Activated CD4-positive, alpha-beta T cell treated with anti-CD3 and anti-CD28 coated beads, Interleukin-2, amount 10 ng/mL, durations not matched to agents 7 days and 5 days (primary cell): ENCODE measurements around the gene ELFN1. TPM values are rescaled to one million over a fixed set of nuclear protein-coding genes. Genes with fewer than 3 reads are reported as not detected.

Experiments
- CTCF ChIA-PET: fragments of 350-600 bp; sonication (Branson Sonifier 250); formaldehyde crosslinking; loops from one replicate; lab custom pipeline; 2021; ENCODE audit warnings: antibody characterized with exemption; lab: Charles Lee
- POLR2A ChIA-PET: fragments of 350-600 bp; sonication (Branson Sonifier 250); formaldehyde crosslinking; loops from one replicate; lab custom pipeline; 2021; ENCODE audit warnings: antibody characterized with exemption; lab: Charles Lee
- DNase-seq: peaks from one replicate; pipeline ENCODE4 v3.0.0-alpha.2; 2020
- H3K27ac Mint-ChIP-seq: one replicate; pipeline ENCODE4 v1.8.0; 2021; ENCODE audit warnings: mild to moderate bottlenecking, moderate library complexity, mixed read lengths
- H3K27me3 Mint-ChIP-seq: one replicate; pipeline ENCODE4 v1.8.0; 2021; ENCODE audit warnings: mixed read lengths
- H3K36me3 Mint-ChIP-seq: one replicate; pipeline ENCODE4 v1.8.0; 2021; ENCODE audit warnings: low read depth, mixed read lengths
- H3K4me1 Mint-ChIP-seq: one replicate; pipeline ENCODE4 v1.8.0; 2021; ENCODE audit warnings: mixed read lengths
- H3K4me3 Mint-ChIP-seq: one replicate; pipeline ENCODE4 v1.8.0; 2021; ENCODE audit warnings: mild to moderate bottlenecking, moderate library complexity, mixed read lengths
- H3K9me3 Mint-ChIP-seq: one replicate; pipeline ENCODE4 v1.8.0; 2021; ENCODE audit warnings: mixed read lengths
- total RNA-seq, 2 experiments: library from RNA; stranded (reverse); gene quantifications; one replicate each; pipeline ENCODE4 v1.2.3, GENCODE V29; 2021

ELFN1 gene
- total RNA-seq = under 1 TPM in 1 of 2 experiments, not detected in 1; 0.07 TPM

GRCh38 chr7:1669954-1670893, at the start of gene ELFN1:
TSS of gene ELFN1 (plus strand) at chr7:1670277. CDS start at chr7:1744597, 74,320 bp downstream.
- Mint-ChIP-seq H3K4me3 (no peak within 1 kb of the TSS), H3K36me3 (no peaks in the 10 kb centered on the region), H3K4me1 (peaks cover 3% of the 10 kb centered on the region), H3K9me3 (no peaks in the 10 kb centered on the region), H3K27me3 (peaks cover 24% of the 10 kb centered on the region), H3K27ac (peak within 1 kb of the TSS; percentile 19)
- POLR2A ChIA-PET = no interaction called here
- CTCF ChIA-PET = no interaction called here
- DNase-seq = no peak

GRCh38 chr7:1620835-1621234, 49.2 kb upstream of the ELFN1 start:
- no peak for DNase-seq
- Mint-ChIP-seq H3K4me3 (no peak overlapping the region), H3K9me3 (peaks cover 5% of the 10 kb centered on the region), H3K27ac (no peak overlapping the region), H3K27me3 (no peaks in the 10 kb centered on the region), H3K4me1 (no peaks in the 10 kb centered on the region), H3K36me3 (no peaks in the 10 kb centered on the region)
- ChIA-PET CTCF (no interaction called here), POLR2A (no interaction called here)

- no peaks in the 10 kb centered on the region for H3K36me3 Mint-ChIP-seq
- H3K27ac Mint-ChIP-seq = no peak overlapping the region
- ChIA-PET CTCF (interaction anchor here (0.6 to 0.8 kb wide), 2 partner anchors 17 to 313 kb away, joined by 3 to 4 read pairs; no protein-coding TSS in a partner anchor), POLR2A (no interaction called here)
- no peak for DNase-seq
- H3K27me3 Mint-ChIP-seq = no peaks in the 10 kb centered on the region
- no peaks in the 10 kb centered on the region for H3K4me1 Mint-ChIP-seq
- H3K9me3 Mint-ChIP-seq = peaks cover 5% of the 10 kb centered on the region
- no peak overlapping the region for H3K4me3 Mint-ChIP-seq
Observed at GRCh38 chr7:1621718-1622117, 48.4 kb upstream of the ELFN1 start.

- H3K4me3 Mint-ChIP-seq = no peak overlapping the region
- H3K27ac Mint-ChIP-seq = no peak overlapping the region
- POLR2A ChIA-PET = no interaction called here
- CTCF ChIA-PET = interaction anchor here (0.6 to 0.8 kb wide), 3 partner anchors 16 to 725 kb away, joined by 3 to 4 read pairs (median 3); no protein-coding TSS in a partner anchor
- no peaks in the 10 kb centered on the region for H3K4me1 Mint-ChIP-seq
- peaks cover 5% of the 10 kb centered on the region for H3K9me3 Mint-ChIP-seq
- no peak for DNase-seq
- H3K27me3 Mint-ChIP-seq = no peaks in the 10 kb centered on the region
- no peaks in the 10 kb centered on the region for H3K36me3 Mint-ChIP-seq
Observed at GRCh38 chr7:1622441-1622840, 47.6 kb upstream of the ELFN1 start.

- Mint-ChIP-seq H3K4me3 (no peak overlapping the region), H3K9me3 (peaks cover 2% of the 10 kb centered on the region), H3K36me3 (no peaks in the 10 kb centered on the region), H3K27me3 (no peaks in the 10 kb centered on the region), H3K4me1 (no peaks in the 10 kb centered on the region), H3K27ac (no peak overlapping the region)
- ChIA-PET CTCF (no interaction called here), POLR2A (no interaction called here)
- DNase-seq = no peak
Observed at GRCh38 chr7:1623810-1624209, 46.3 kb upstream of the ELFN1 start.

- H3K27me3 Mint-ChIP-seq = no peaks in the 10 kb centered on the region
- CTCF ChIA-PET = no interaction called here
Observed at GRCh38 chr7:1624999-1625927, 44.8 kb upstream of the ELFN1 start.

GRCh38 chr7:1626769-1627168, 43.3 kb upstream of the ELFN1 start:
- DNase-seq = no peak
- H3K9me3 Mint-ChIP-seq = peaks cover 3% of the 10 kb centered on the region
- no peaks in the 10 kb centered on the region for H3K36me3 Mint-ChIP-seq
- no peak overlapping the region for H3K27ac Mint-ChIP-seq
- H3K4me1 Mint-ChIP-seq = no peaks in the 10 kb centered on the region
- H3K27me3 Mint-ChIP-seq = no peaks in the 10 kb centered on the region
- ChIA-PET POLR2A (no interaction called here), CTCF (no interaction called here)
- no peak overlapping the region for H3K4me3 Mint-ChIP-seq

More at GRCh38 chr7:1624999-1625927, 44.8 kb upstream of the ELFN1 start:
- peaks cover 3% of the 10 kb centered on the region for H3K9me3 Mint-ChIP-seq
- no peak overlapping the region for H3K27ac Mint-ChIP-seq
- no peak overlapping the region for H3K4me3 Mint-ChIP-seq
- H3K36me3 Mint-ChIP-seq = no peaks in the 10 kb centered on the region
- no peaks in the 10 kb centered on the region for H3K4me1 Mint-ChIP-seq
- DNase-seq = no peak
- POLR2A ChIA-PET = interaction anchor here (0.5 kb wide), 1 partner anchor 380 kb away, joined by 11 read pairs; no protein-coding TSS in a partner anchor

GRCh38 chr7:1630700-1631336, 39.3 kb upstream of the ELFN1 start:
- Mint-ChIP-seq H3K36me3 (no peaks in the 10 kb centered on the region), H3K27ac (no peak overlapping the region), H3K4me1 (no peaks in the 10 kb centered on the region), H3K4me3 (no peak overlapping the region), H3K9me3 (peaks cover 4% of the 10 kb centered on the region), H3K27me3 (no peaks in the 10 kb centered on the region)
- CTCF ChIA-PET = no interaction called here
- DNase-seq = no peak
- POLR2A ChIA-PET = no interaction called here

GRCh38 chr7:1631678-1632077, 38.4 kb upstream of the ELFN1 start:
- Mint-ChIP-seq H3K27me3 (no peaks in the 10 kb centered on the region), H3K27ac (no peak overlapping the region), H3K36me3 (no peaks in the 10 kb centered on the region), H3K4me3 (no peak overlapping the region), H3K9me3 (peaks cover 5% of the 10 kb centered on the region), H3K4me1 (no peaks in the 10 kb centered on the region)
- ChIA-PET POLR2A (no interaction called here), CTCF (no interaction called here)
- no peak for DNase-seq

- H3K36me3 Mint-ChIP-seq = no peaks in the 10 kb centered on the region
- no peaks in the 10 kb centered on the region for H3K4me1 Mint-ChIP-seq
- no peak for DNase-seq
- no peak overlapping the region for H3K4me3 Mint-ChIP-seq
- ChIA-PET CTCF (no interaction called here), POLR2A (no interaction called here)
- no peaks in the 10 kb centered on the region for H3K27me3 Mint-ChIP-seq
- H3K27ac Mint-ChIP-seq = no peak overlapping the region
- H3K9me3 Mint-ChIP-seq = peaks cover 9% of the 10 kb centered on the region
Observed at GRCh38 chr7:1632506-1632905, 37.6 kb upstream of the ELFN1 start.

GRCh38 chr7:1632916-1633785, 36.9 kb upstream of the ELFN1 start:
- Mint-ChIP-seq H3K4me1 (no peaks in the 10 kb centered on the region), H3K4me3 (no peak overlapping the region), H3K36me3 (no peaks in the 10 kb centered on the region), H3K27ac (no peak overlapping the region), H3K27me3 (no peaks in the 10 kb centered on the region), H3K9me3 (peaks cover 9% of the 10 kb centered on the region)
- POLR2A ChIA-PET = no interaction called here
- DNase-seq = no peak
- CTCF ChIA-PET = interaction anchor here (0.6 kb wide), 1 partner anchor 18 kb away, joined by 4 read pairs; no protein-coding TSS in a partner anchor

GRCh38 chr7:1635401-1635800, 34.7 kb upstream of the ELFN1 start:
- H3K27me3 Mint-ChIP-seq = no peaks in the 10 kb centered on the region
- no peak overlapping the region for H3K27ac Mint-ChIP-seq
- H3K4me3 Mint-ChIP-seq = no peak overlapping the region
- CTCF ChIA-PET = no interaction called here
- H3K9me3 Mint-ChIP-seq = peaks cover 6% of the 10 kb centered on the region
- no peak for DNase-seq
- POLR2A ChIA-PET = no interaction called here
- no peaks in the 10 kb centered on the region for H3K4me1 Mint-ChIP-seq
- H3K36me3 Mint-ChIP-seq = no peaks in the 10 kb centered on the region
